Dermis blood vessel endothelial cell (primary cell): ENCODE measurements around the gene NBEA. TPM values are rescaled to one million over a fixed set of nuclear protein-coding genes. Genes with fewer than 3 reads are reported as not detected.

Source experiments
- DNase-seq: peaks from one replicate; pipeline ENCODE4 v3.0.0; 2010
- total RNA-seq: library from RNA; depleted of rRNA; stranded (reverse); fragments of >200 nt; gene quantifications from 2 replicates; pipeline ENCODE4 v1.2.3, GENCODE V29; 2014

The NBEA gene
- total RNA-seq, 1 donor from 2014 or later: 3.6 TPM

GRCh38 chr13:35684432-35684831 is 742.4 kb downstream of the NBEA start:
- no peak for DNase-seq

DNA sequence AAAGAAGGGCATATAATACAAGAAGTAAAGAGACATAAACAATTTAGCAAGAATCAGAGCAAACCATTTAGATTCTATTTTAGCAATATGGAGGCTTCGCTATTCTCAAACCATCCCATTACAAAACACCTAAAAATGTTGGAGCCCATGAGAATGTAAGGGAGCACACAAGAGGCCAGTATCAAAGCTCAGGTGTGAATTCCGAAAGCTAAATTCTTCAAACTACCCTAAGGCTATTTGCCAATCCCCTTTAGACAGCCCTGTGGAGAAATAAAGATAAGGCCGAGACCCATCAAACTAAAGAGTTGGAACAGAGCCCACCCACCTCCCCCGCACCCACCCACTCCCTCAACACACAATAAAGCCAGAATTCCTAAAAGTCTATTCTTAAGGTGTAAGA is 745.3 kb downstream of the NBEA start:
- DNase-seq: no peak

GRCh38 chr13:35690581-35691207 is 748.6 kb downstream of the NBEA start:
- DNase-seq: no peak

- DNase-seq: no peak
Measured at GRCh38 chr13:35693134-35693784, 751.2 kb downstream of the NBEA start.

DNA sequence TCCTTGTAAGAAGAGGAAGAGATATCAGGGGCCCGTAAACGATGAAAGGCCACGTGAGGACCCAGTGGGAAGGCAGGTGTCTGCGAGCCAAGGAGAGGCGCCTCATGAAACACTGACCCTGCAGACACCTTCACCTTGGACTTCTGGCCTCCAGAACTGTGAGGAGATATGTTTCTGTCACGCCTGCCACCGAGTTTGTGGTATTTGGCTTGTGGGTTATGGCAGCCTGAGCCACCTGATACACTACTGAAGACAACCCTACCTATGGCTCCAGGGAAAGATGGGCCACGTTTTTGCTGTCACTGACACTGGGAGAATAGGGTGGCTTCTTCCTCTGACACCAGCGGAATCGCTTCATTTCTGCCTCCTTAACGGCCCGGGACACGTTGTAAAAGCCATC is 752.0 kb downstream of the NBEA start:
- no peak for DNase-seq

DNA sequence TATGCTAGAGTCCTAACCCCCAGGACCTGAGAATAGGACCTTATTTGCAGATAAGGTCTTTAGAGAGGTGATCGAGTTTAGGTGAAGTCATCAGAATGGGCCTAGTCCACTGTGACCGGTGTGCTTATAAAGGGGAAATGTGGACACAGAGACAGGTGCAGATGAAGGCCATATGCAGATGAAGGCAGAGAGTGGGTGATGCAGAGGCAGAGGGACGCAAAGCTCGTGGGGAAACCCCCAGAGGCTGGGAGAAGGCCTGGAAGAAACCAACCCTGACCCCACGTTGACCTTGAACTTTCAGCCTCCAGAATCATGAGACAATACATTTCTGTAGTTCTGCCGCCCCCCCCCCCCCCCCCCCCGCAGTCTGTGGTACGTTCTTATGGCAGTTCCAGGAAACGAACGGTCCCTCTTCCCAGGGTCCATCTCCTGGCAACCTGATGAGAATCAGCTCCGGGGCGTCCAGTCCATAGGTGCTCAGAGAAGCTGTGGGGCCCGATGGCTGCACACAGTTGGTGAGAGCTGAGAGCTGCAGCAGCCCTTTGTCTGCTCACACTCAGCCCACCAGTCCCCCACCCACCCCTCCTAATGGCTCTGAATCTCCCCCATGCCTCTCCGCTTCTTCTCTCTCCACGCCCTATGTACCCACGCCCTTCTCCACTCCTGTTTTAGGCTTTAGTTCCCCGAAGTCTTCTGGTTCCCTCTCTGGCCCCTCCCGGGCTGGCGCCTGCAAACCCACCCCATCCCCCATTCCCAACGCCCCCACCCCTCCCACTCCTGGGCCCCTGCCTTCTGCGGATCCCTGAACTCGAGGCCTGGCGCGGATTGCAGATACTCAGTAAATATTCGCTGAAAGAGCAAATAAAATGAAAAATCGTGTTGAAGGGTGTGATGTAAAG is 752.7 kb downstream of the NBEA start:
- no peak for DNase-seq

GRCh38 chr13:35695448-35695770 is 753.3 kb downstream of the NBEA start:
- DNase-seq: no peak

DNA sequence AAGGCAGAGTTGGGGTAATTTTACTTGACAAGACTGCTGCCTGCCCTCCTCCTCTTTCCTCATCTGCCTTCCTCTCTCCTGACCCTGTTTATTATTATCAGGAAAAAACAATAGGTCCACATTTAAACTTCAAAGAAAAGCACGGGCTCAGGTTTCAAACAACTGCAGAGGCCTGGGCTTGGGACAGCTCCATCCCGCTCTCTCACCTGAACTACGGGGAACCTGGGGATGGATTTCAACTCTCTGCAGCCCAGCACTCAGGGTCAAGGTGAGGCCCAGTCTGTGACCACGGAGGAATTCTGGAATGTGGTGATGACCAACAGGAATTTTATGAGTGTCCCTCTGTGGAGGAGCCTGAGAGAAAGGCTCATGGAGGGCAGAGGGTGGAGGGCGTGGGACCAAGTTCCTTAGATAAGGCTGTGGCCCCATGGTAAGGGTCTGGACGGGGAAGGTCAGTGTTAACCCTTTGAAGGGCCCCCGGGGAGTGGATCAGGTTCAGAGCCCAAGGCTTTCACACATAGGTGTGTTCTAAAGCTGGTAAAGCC is 755.2 kb downstream of the NBEA start:
- DNase-seq: no peak

DNA sequence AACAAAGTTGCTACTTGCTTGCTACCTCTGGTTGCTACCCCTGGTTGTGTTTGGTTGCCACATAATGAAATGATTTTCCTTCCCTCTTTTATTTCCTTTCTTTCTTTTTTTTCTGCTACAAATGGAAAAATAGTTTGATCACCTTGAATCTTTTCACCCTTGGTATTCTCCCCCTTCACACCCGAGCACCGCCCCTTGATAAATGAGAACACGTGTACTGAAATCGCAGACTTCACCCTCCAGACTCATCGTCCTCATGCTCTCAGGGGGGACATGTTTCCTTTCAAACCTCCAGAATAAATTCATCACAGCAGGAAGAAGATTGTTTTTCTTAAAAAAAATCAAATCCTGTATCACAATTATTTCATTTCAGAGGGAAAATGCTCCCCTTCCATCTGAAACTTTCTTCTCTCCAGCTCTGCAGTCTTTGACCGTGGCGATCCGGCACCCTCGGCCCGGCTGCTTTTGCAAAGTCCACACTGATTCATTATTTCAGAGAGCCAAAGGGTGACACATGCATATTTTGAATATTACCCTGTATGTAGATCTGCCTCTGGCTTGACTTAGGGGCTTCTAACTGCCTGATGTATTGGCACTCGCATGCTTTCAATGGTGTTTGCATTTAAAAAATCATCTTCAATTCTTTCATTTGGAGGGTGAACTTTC is 757.0 kb downstream of the NBEA start:
- no peak for DNase-seq

- DNase-seq: no peak
Measured at GRCh38 chr13:35699825-35700510, 757.9 kb downstream of the NBEA start.

- DNase-seq: no peak
Measured at GRCh38 chr13:35700671-35701070, 758.6 kb downstream of the NBEA start.

DNA sequence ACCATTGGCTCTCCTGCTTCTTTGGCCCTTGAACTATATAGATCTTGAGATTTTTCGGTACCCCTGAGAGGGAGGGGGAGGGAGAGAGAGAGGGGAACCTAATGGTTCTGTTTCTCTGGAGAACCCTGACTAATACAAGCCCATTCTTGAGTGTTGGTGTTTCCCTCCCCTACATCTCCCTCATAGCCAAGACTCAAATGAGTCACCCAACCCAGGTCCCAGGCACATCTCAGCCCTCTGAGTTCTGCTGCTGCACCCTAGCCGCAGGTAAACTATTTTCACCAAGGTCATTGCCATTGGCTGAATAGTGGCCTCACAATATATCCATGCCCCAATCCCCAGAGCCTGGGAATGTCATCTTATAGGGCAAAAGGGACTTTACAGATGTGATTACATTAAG is 760.2 kb downstream of the NBEA start:
- no peak for DNase-seq

DNA sequence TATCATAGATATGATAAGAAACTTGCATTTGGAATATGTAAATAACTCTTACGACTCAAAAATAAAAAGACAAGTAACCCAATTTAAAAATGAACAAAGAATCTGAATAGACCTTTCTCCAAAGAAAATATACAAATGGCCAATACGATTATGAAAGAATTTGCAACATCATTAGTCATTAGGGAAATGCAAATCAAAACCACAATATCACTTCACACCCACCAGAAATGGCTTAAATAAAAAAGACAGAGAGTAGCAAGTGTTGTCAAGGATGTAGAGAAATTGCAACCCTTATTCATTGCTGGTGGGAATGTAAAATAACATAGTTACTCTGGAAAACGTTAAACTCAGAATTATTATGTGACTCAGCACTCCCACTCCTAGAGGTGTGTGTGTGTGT is 761.0 kb downstream of the NBEA start:
- no peak for DNase-seq

GRCh38 chr13:35704331-35704730 is 762.3 kb downstream of the NBEA start:
- no peak for DNase-seq

- DNase-seq: no peak
Measured at GRCh38 chr13:35706281-35706680, 764.2 kb downstream of the NBEA start.

DNA sequence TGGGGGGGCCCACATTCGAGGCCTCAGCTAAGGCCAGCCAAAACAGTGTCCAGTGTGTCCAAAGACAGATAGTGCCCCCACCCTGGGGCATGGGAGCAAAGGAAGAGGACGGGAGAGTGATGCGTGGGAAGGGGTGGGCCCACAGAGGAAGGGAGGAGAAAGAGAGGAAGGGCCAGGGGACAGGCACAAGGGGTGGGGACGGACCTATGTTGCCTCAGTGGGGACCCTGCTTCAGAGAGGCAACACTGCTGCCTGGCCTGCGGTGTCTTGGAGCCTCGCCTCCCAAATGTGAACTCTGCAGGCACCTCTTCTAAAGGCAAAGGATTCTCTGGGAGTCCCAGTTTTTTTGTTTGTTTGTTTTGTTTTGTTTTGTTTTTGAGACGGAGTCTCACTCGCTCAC is 764.7 kb downstream of the NBEA start:
- DNase-seq: no peak

- DNase-seq: no peak
Measured at GRCh38 chr13:35711909-35712308, 769.8 kb downstream of the NBEA start.

- DNase-seq: no peak
Measured at GRCh38 chr13:35712907-35713761, 771.1 kb downstream of the NBEA start.

DNA sequence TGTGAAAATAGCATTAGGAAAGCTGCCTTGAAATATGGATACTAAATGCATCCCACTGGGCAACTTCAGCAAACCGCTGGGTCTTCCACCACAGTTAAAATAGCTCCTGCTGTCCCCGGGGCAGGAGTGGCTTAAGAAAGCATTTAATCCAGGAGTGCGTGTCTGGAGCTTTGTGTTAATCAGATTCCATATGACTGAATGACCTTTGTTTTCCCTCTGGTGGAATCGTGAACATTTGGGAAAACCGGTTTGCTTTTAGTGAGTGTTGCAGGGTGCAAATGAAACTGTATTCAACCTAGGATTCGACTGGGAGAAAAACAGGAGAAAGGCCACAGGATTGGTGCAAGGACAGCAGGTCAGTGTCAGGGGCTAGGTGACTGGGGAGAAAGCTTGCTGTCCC is 772.1 kb downstream of the NBEA start:
- no peak for DNase-seq

GRCh38 chr13:35714588-35715377 is 772.7 kb downstream of the NBEA start:
- peak; percentile 6 for DNase-seq

GRCh38 chr13:35716186-35716585 is 774.1 kb downstream of the NBEA start:
- no peak for DNase-seq
